ENCODE results near the gene GALNT14. TPM values are rescaled to one million over a fixed set of nuclear protein-coding genes. Genes with fewer than 3 reads are reported as not detected.

The GALNT14 gene
- total RNA-seq, 1 experiment from 2014 or later: 8.0 TPM

DNA sequence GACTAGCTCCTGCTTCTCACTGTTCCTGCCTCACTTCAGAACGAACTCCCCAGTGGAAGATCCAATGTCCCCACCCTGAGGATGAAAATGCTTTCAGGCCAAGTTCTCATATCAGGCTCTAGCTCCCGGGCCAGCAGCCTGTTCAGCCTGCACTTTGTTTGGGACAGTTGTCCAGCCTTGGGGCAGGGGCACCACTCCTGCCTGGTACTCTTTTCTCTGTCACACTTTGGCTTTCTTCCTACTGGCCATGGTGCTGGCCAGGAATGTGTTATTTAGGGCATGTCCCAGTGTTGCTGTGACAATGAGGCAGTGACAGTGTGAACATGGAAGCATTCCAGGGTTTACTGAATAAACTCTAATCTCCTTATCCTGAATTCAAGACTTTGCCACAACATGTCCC lies 154.1 kb downstream of the GALNT14 start:
- Histone ChIP-seq H3K27me3 (ENCODE audit: control insufficient read depth, insufficient read depth, low read length) (no peaks in the 10 kb centered on the region), H3K4me3 (ENCODE audit: insufficient read depth, low read depth, low read length) (no peak overlapping the region), H3K36me3 (replicated peaks; ENCODE audit: control insufficient read depth, insufficient read depth, low read length) (no peaks in the 10 kb centered on the region)
- no peak for DNase-seq

DNA sequence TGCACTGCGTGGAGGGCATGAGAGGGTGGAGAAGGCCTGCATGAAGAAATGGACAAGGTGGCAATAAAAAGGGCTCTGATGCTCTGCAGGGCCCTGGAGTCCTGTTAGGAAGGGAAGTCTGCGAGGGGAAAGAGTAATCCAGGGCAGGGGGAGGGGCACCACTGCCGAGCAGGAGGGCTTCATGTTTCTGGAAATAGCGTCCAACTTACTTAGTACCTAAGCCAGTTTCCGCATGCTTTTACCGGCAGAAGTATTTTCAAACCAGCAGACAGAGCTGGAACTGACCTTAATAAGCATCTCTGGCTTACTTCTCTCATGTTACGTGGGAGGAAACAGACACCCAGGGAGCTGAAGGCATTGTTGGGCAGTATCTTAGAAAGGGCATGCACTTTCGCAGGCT lies 156.7 kb downstream of the GALNT14 start:
- no peaks in the 10 kb centered on the region for H3K36me3 ChIP-seq (replicated peaks; ENCODE audit: control insufficient read depth, insufficient read depth, low read length)
- DNase-seq: no peak
- H3K27me3 ChIP-seq (ENCODE audit: control insufficient read depth, insufficient read depth, low read length): no peaks in the 10 kb centered on the region
- no peak overlapping the region for H3K4me3 ChIP-seq (ENCODE audit: insufficient read depth, low read depth, low read length)

- no peak for DNase-seq
- Histone ChIP-seq H3K4me3 (ENCODE audit: insufficient read depth, low read depth, low read length) (no peak overlapping the region), H3K27me3 (ENCODE audit: control insufficient read depth, insufficient read depth, low read length) (no peaks in the 10 kb centered on the region), H3K36me3 (replicated peaks; ENCODE audit: control insufficient read depth, insufficient read depth, low read length) (no peaks in the 10 kb centered on the region)
Measured at GRCh38 chr2:30981096-30981495, 157.1 kb downstream of the GALNT14 start.

DNA sequence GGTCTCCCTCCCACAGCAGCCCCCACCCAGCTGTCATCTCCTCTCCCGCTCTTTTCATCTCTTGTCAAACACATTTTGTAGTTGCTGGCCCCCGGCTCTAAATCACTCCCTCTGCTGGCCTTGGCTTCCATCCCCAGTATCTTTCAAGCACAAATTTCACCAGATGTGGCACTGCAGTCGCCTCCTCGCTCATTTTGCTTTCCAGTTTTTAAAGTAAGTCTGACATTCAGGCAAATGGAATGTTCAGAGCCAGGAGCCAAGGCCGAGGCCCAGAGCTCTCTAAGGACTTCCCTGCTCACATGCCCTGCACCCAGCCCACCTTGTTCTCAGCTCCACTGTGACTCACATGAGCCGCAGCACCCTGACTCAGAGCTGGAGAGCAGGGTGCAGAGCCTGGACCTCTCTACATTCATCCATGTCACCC lies 158.4 kb downstream of the GALNT14 start:
- no peak for DNase-seq
- Histone ChIP-seq H3K4me3 (ENCODE audit: insufficient read depth, low read depth, low read length) (no peak overlapping the region), H3K27me3 (ENCODE audit: control insufficient read depth, insufficient read depth, low read length) (no peaks in the 10 kb centered on the region), H3K36me3 (replicated peaks; ENCODE audit: control insufficient read depth, insufficient read depth, low read length) (no peaks in the 10 kb centered on the region)

- Histone ChIP-seq H3K36me3 (replicated peaks; ENCODE audit: control insufficient read depth, insufficient read depth, low read length) (no peaks in the 10 kb centered on the region), H3K4me3 (ENCODE audit: insufficient read depth, low read depth, low read length) (no peak overlapping the region), H3K27me3 (ENCODE audit: control insufficient read depth, insufficient read depth, low read length) (no peaks in the 10 kb centered on the region)
- DNase-seq: peak; percentile 43
Measured at GRCh38 chr2:30978854-30979253, 159.4 kb downstream of the GALNT14 start.

- H3K27me3 ChIP-seq (ENCODE audit: control insufficient read depth, insufficient read depth, low read length): no peaks in the 10 kb centered on the region
- no peaks in the 10 kb centered on the region for H3K36me3 ChIP-seq (replicated peaks; ENCODE audit: control insufficient read depth, insufficient read depth, low read length)
- no peak overlapping the region for H3K4me3 ChIP-seq (ENCODE audit: insufficient read depth, low read depth, low read length)
- no peak for DNase-seq
Measured at GRCh38 chr2:30978044-30978443, 160.2 kb downstream of the GALNT14 start.

- Histone ChIP-seq H3K27me3 (ENCODE audit: control insufficient read depth, insufficient read depth, low read length) (no peaks in the 10 kb centered on the region), H3K36me3 (replicated peaks; ENCODE audit: control insufficient read depth, insufficient read depth, low read length) (no peaks in the 10 kb centered on the region), H3K4me3 (ENCODE audit: insufficient read depth, low read depth, low read length) (no peak overlapping the region)
- DNase-seq: no peak
Measured at GRCh38 chr2:30975156-30975555, 163.1 kb downstream of the GALNT14 start.

GRCh38 chr2:30974554-30974953 lies 163.7 kb downstream of the GALNT14 start:
- Histone ChIP-seq H3K4me3 (ENCODE audit: insufficient read depth, low read depth, low read length) (no peak overlapping the region), H3K36me3 (replicated peaks; ENCODE audit: control insufficient read depth, insufficient read depth, low read length) (no peaks in the 10 kb centered on the region), H3K27me3 (ENCODE audit: control insufficient read depth, insufficient read depth, low read length) (no peaks in the 10 kb centered on the region)
- DNase-seq: no peak

DNA sequence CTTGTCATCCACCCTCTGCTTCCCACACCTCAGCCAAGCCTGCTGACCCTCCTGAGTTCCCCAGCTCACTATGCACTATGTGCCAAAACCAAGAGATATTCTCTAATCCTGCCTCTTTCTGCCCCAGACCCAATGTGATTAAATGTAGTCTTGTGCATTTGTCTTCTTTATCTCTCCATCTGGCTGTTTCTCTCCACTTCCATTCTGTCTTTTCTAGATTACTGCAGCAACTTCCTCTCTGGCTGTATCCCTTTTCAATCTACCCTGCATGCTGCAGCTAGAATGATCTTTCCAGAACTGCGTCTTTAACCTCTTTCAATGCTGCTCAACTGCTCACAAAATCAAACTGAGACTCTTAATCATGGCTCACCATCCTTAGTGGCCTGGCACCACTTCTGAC lies 164.1 kb downstream of the GALNT14 start:
- no peak overlapping the region for H3K4me3 ChIP-seq (ENCODE audit: insufficient read depth, low read depth, low read length)
- no peaks in the 10 kb centered on the region for H3K27me3 ChIP-seq (ENCODE audit: control insufficient read depth, insufficient read depth, low read length)
- DNase-seq: no peak
- no peaks in the 10 kb centered on the region for H3K36me3 ChIP-seq (replicated peaks; ENCODE audit: control insufficient read depth, insufficient read depth, low read length)

DNA sequence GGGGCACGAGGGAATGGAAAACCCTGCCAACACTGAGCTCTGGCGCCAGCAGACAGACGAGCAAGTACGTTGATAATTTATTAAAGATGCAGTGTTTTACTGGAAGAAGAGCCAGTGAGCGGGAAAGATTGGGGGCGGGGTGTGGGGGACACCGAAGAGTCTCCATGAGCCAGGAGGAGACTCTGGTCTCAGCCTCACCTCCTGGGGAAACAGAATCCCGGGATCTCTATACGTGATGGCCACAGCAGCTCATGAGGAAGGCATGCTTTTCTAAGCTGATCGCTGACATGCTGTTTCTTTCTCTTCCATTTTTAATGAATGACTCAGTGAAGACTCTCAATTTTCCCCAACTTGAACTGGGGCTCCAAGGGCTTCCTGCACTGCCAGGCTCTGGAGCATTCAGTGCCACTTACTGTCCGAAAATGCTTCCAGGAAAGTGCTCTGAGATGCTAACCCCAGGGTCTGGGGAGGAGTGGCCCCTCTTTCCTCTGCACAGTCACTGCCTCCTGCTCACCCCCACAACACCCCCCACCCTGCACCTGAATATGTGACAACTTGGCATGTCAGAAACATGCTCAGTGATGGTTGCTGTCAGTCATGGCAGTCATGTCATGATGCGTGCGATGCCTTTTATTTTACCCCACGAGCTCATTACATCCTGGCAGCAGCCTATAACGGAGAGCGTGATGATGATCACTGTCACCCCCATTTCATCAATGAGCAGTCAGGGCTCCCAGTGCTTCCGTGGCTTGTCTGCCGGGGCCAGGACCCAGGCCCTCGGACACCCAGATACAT lies 166.8 kb downstream of the GALNT14 start:
- no peak for DNase-seq
- Histone ChIP-seq H3K27me3 (ENCODE audit: control insufficient read depth, insufficient read depth, low read length) (no peaks in the 10 kb centered on the region), H3K4me3 (ENCODE audit: insufficient read depth, low read depth, low read length) (no peak overlapping the region), H3K36me3 (replicated peaks; ENCODE audit: control insufficient read depth, insufficient read depth, low read length) (no peaks in the 10 kb centered on the region)

GRCh38 chr2:30968660-30969397 lies 169.4 kb downstream of the GALNT14 start:
- H3K4me3 ChIP-seq (ENCODE audit: insufficient read depth, low read depth, low read length): no peak overlapping the region
- no peak for DNase-seq
- H3K36me3 ChIP-seq (replicated peaks; ENCODE audit: control insufficient read depth, insufficient read depth, low read length): no peaks in the 10 kb centered on the region; the same call in 1 of the 2 replicates

GRCh38 chr2:30966786-30967185 lies 171.5 kb downstream of the GALNT14 start:
- no peak for DNase-seq
- H3K27me3 ChIP-seq (ENCODE audit: control insufficient read depth, insufficient read depth, low read length): no peaks in the 10 kb centered on the region
- H3K36me3 ChIP-seq (replicated peaks; ENCODE audit: control insufficient read depth, insufficient read depth, low read length): no peaks in the 10 kb centered on the region; the same call in 1 of the 2 replicates
- H3K4me3 ChIP-seq (ENCODE audit: insufficient read depth, low read depth, low read length): no peak overlapping the region

More at GRCh38 chr2:30968660-30969397, 169.4 kb downstream of the GALNT14 start:
- no peaks in the 10 kb centered on the region for H3K27me3 ChIP-seq (ENCODE audit: control insufficient read depth, insufficient read depth, low read length)

- DNase-seq: no peak
- no peaks in the 10 kb centered on the region for H3K27me3 ChIP-seq (ENCODE audit: control insufficient read depth, insufficient read depth, low read length)
- no peak overlapping the region for H3K4me3 ChIP-seq (ENCODE audit: insufficient read depth, low read depth, low read length)
- H3K36me3 ChIP-seq (replicated peaks; ENCODE audit: control insufficient read depth, insufficient read depth, low read length): no peaks in the 10 kb centered on the region; the same call in 1 of the 2 replicates
Measured at GRCh38 chr2:30965022-30965531, 173.2 kb downstream of the GALNT14 start.

DNA sequence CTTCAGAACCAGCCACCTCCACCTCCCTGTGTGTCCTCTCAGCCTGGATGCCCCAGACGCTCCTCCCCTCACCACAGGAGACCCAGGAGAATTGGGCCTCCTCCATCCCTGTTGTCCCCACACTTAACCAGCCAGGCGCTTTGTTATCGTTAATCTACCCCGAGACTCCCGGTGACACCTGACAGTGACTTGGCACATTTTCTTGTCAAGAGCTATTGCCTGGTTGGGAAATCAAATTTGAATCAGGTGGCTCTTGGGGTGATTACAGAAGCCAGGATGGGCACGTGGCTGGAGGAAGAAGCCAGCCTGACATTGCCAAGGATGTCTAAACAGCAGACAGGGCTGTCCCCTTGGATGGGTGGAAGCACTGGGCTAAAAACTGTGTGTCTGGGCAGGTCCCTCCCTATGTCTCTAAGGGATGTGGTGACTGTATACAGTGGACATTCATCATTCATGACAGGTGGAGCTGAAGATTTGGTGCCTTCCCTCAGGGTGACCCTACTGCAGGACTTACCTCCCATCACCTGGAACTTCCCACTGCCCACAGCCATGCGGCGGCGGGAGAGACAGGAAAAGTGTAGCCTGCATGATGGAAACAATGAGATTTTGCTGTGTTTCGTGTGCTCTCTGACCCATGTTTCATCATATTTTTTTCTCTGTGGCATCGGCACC lies 173.8 kb downstream of the GALNT14 start:
- no peak overlapping the region for H3K4me3 ChIP-seq (ENCODE audit: insufficient read depth, low read depth, low read length)
- no peaks in the 10 kb centered on the region; the same call in 1 of the 2 replicates for H3K36me3 ChIP-seq (replicated peaks; ENCODE audit: control insufficient read depth, insufficient read depth, low read length)
- no peak for DNase-seq
- no peaks in the 10 kb centered on the region for H3K27me3 ChIP-seq (ENCODE audit: control insufficient read depth, insufficient read depth, low read length)
